Globus pallidus (tissue), 1 donor: ENCODE results near the gene FGF14.
A peak's percentile ranks its signal among the peaks of the same experiment; 100 is the strongest.

Experiments used
- DNase-seq: peaks from one replicate; pipeline ENCODE4 v3.0.0-alpha.2; 2015; ENCODE audit warnings: low spot score

The FGF14 gene

DNA sequence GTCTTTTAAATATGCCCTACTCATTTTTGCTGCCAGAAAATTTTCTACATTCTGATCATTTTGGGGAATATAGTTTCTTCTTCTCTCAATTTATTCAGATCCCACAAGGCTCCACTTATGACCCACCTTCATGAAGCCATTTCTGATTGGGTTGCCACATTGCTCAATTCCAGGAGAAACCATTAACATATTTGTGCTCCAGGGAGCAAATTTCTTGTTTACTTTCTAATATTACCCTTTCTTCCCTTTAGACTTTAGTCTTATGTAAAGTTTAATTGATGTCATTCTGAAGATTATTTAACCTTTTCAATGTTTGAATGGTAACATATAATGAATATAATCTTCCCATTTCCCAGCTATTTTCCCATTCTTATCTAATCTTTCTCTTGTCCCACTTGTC lies 617.5 kb downstream of the FGF14 start:
- no peak for DNase-seq

DNA sequence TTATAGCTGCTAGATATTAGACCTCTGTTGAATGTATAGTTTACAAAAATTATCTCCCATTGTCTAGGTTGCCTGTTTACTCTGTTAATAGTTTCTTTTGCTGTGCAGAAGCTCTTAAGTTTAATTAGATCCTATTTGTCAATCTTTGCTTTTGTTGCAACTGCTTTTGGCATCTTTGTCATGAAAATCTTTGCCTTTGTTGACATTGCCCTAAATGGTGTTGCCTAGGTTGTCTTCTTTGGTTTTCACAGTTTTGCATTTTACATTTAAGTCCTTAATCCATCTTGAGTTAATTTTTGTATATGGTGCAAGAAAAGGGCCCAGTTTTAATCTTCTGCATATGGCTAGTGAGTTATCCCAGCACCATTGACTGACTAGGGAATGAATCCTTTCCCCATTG lies 618.3 kb downstream of the FGF14 start:
- DNase-seq: no peak

- DNase-seq: no peak
Observed at GRCh38 chr13:101780211-101780610, 621.6 kb downstream of the FGF14 start.

DNA sequence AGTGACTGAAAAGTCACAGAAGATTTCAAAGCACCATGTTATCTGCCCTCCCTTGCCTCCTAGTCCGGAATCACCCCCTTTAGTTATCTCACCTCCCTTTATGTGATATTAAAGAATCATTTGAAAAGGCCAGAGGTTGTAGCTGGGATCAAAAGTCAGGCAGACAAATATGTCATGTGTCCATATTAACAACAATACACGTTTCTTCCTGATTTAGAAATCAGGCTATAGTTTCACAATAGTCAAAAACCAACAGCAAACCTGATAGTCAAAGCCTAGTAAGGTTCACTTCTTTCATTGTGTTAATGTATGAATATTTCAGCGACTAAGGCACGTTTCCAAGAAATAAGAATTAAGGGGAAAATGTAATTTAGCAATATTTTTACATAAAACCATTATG lies 622.7 kb downstream of the FGF14 start:
- no peak for DNase-seq

- DNase-seq: no peak
Observed at GRCh38 chr13:101775267-101775666, 626.6 kb downstream of the FGF14 start.

- DNase-seq: no peak
Observed at GRCh38 chr13:101774393-101774792, 627.5 kb downstream of the FGF14 start.

GRCh38 chr13:101773062-101773461 lies 628.8 kb downstream of the FGF14 start:
- no peak for DNase-seq

GRCh38 chr13:101767131-101767530 lies 634.7 kb downstream of the FGF14 start:
- DNase-seq: no peak

DNA sequence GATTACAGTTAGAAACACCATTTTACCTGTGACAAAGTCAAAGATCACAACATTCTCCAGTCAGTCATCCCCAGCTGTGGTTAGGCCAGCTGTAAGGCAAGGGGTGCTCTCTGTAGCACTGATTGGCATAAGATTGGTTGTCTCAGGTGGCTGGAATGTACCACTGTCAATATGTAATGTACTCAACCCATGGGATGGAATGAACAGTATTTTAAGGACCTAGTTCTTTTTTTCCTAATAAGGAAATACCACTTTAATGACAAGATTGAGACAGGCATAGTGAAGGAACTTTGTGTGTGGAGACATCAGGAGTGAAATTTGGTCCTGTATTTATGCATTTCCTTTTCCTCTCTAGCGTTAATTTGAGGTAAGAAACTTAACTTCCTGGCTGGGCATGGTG lies 638.7 kb downstream of the FGF14 start:
- DNase-seq: no peak

- peak; percentile 46 for DNase-seq
Observed at GRCh38 chr13:101757446-101758039, 644.3 kb downstream of the FGF14 start.

GRCh38 chr13:101755228-101755887 lies 646.5 kb downstream of the FGF14 start:
- no peak for DNase-seq

- no peak for DNase-seq
Observed at GRCh38 chr13:101752432-101752831, 649.4 kb downstream of the FGF14 start.

DNA sequence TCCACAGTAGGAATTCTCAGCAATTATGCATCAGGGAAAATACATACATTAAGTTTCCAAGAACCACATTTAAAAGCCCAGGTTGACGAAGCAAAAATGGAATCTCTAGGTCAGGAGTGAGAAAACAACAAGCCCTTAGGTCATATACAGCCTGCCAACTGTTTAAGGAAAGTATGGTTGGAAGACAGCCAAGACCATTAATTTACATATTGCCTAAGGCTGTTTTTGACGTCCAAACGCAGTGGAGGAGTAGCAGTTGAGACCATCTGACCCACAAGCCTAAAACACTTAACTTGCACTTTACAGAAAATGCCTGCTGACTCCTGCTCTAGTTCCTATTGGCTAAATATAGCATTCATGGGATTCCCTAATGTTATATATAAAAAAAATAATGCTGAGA lies 650.4 kb downstream of the FGF14 start:
- DNase-seq: no peak

DNA sequence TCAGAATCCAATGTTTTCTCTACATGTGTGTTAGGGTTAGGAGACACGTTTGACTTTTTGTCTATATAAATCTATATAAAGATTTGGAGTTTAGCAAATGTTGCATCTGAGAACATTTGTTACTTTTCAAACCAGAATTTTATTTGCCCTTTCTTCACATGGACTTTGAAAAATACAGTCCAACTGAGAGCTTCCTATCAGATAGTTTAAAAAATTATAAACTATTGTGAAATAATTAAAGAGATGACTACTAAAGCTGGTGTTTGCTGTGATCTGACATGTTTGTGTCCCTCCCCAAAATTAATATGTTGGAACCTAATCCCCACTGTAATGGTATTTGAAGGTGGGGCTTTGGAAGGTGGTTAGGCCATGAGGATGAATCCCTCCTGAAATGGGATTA lies 652.3 kb downstream of the FGF14 start:
- no peak for DNase-seq

DNA sequence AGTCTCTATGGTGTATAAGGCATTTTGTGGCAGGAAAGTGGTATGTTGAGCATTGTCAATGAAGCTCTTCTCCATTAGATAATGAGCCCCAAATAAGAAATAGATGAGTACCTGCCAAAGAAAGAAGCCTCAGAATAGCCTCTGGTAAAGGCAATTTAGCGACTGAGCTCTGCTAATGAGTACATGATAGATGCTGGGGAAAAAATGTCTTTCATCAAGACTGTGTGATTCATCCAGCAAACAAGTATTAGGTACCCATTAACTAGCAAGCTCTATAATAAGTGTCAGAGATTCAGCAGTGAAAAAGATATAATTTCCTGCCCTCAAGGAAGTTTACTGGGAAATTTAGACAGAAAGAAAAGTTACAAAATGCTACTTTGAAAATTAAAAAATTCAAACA lies 654.8 kb downstream of the FGF14 start:
- no peak for DNase-seq

DNA sequence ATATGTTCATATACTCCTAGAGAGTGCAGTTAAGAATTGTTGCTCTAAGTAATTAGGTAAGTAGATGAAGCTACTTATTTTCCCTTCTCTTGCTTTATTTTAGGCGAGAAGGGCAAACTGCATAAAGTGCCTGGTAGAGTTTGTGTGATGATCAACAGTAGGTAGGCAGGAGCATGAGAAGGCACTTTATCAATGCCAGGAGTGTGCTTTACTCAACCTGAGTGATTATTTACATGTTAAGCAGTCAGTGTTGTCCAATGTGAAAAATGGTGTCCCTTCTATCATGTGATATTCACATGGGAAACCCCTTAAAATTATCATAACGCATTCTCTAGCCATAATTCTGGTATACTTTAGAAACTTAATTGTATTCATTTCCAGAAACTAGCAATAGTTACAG lies 655.3 kb downstream of the FGF14 start:
- no peak for DNase-seq

- DNase-seq: no peak
Observed at GRCh38 chr13:101739382-101740178, 662.3 kb downstream of the FGF14 start.

- DNase-seq: no peak
Observed at GRCh38 chr13:101738336-101738735, 663.5 kb downstream of the FGF14 start.

DNA sequence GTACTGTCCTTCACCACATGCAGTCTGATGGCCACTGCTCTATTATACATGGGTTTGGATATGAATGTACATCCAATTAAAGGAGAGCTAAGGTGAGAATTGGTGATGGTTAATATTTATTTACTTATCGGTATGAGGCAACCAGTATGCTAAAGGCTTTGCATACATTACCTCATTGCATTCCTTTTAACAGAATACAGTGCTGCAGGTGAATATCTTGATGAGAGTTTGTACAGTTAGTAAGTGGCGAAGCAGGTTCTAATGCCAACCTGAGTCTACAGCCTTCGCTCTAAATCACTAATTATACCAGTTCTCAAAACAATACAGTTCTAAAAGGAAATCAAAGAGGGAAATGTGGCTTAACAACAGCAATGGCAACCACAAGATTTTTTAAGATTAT lies 665.3 kb downstream of the FGF14 start:
- no peak for DNase-seq

- no peak for DNase-seq
Observed at GRCh38 chr13:101730420-101731000, 671.3 kb downstream of the FGF14 start.

DNA sequence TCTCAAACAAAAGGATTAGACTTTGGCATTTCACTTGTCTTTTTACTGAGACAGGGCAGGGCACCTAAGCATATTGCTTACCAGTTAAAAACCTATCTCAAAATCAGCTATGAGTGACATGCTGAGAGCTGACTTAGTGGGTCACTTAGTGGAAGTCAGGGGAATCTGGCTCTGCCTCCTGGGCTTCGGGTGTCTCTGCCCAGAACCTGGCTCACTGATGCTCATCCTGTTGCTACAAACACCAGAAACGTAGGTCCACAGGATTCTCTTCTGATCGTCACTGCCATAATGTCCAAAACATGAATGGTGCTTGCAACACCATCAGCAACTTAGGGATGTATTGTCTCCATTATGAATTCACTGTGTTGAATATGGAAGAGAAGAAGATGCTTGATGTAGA lies 673.2 kb downstream of the FGF14 start:
- DNase-seq: no peak

DNA sequence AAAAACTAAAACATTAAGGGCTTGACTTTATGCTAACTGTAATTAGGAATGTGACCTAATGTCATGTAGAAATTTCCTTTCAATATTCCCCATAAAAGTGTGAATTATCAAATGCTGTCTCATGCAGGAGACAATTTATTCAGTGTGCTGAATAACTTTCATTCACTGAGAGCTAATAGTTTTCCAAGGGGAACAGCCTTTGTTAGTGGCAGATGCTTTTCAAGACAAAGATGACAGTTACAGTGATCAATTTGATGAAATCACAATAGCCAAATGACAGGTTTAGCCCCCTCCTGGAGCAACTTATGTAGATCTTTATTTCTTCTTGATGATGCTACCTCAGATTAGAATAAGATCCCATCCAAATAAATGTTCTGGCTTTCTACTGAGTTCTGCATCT lies 673.8 kb downstream of the FGF14 start:
- DNase-seq: no peak

- no peak for DNase-seq
Observed at GRCh38 chr13:101727118-101727517, 674.7 kb downstream of the FGF14 start.
